GM18526 (cell line): ENCODE results near the gene FHAD1.

Experiments used
- POLR2A ChIP-seq: IDR thresholded peaks from 3 replicates; pipeline ENCODE4 v1.6.1; 2011; ENCODE audit not compliant: insufficient read length; ENCODE audit errors: extremely low read depth

The FHAD1 gene

DNA sequence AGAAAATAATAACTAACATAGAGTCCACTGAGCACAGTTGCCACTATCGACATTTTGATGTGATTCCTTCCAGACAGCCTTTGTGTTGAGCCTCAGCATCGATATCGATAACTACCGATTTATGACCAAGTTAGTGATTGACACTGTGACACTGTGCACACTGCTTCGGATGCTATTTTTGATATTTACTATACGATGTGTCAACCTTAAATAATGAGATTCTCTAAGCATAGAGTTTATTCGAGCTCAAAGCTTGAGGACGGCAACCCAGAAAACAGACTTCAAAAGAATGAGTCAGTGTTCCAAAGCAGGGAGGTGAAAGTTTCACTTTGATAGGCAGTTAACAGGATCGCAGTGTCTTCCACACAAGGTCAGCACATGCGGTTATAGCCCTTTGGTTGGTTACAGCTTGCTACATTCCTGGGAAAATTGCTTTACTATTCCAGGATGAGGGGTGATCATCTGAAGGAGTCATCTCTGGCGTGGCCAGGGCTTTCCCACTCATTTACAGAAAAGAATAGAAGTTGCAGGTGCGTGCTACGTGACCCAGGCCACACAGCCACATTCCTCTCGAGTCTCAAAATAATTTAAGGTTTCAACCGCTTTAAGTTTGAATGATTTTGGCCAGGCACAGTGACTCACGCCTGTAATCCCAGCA, 109.1 kb downstream of the FHAD1 start:
- TF ChIP-seq POLR2A, result no peak

DNA sequence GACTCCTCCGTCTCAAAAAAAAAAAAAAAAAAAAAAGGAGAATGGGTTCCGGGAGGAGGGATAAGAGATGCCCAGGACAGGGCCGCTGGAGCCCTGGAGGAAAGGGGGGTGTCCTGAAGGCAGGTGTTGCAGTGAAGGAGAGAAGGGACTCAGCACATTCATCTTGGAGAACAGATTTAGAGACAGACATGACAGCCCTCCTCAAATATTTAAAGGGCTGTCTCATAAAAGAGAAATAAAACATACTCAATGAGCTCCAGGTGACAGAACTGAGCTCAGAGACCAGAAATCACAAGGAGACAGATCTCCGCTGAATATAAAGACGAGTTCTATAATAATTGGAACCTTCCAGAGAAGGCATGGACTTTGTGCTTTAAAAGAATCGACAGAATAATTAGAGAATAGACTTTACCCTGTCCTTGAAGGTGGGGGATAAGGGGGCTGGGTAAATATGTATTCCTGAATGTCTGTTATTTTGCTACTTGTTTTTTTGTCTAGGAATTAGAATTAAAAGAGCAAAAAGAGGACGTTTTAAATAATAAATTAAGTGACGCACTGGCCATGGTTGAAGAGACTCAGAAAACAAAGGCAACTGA, 110.7 kb downstream of the FHAD1 start:
- TF ChIP-seq POLR2A, result no peak

DNA sequence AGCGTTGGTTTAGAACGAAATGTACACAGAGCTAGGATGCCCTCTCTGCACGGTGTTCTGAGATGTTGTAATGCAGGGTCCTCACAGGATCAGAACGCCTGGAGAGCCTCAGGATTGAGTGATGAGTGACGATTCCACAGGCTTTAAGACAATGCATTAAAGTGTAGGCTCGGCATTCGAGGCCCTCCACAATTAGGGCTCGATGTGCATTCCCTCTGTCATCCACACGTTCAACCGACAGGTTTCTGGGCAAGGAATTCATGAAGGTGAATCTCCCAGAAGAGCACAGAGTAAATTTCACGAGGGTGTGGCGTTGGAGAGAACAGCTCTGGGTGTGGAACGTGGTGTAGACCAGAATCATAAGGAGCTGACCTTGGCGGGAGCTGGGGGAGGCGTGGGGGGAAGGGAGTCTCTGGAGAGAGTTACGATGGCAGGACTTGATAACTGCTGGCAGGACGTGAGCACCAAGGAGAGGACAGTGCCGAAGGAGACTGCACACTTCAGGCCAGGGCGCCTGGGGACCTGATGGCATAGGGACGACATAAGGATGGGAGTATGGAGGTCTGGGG, 111.6 kb downstream of the FHAD1 start:
- TF ChIP-seq POLR2A, result no peak

DNA sequence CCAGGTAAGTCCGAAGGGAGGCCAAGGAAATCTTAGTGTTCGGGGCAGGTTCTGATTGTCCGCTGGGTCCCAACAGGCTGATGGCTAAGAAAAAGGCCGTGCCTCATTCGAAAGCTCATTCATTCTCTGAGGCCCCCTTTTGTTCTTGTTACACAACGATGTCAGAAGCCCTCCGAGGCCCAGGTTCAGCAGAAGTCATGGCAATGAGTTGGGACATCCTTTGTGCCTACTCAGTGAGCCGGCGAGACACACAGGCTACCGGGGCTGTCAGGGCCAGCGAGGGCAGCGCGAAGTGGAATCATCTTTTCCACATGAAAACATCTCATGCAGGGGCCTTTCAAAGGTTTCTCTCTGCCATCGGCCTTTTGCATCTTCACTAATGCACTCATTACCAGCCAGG, 113.7 kb downstream of the FHAD1 start:
- no peak for TF ChIP-seq POLR2A

DNA sequence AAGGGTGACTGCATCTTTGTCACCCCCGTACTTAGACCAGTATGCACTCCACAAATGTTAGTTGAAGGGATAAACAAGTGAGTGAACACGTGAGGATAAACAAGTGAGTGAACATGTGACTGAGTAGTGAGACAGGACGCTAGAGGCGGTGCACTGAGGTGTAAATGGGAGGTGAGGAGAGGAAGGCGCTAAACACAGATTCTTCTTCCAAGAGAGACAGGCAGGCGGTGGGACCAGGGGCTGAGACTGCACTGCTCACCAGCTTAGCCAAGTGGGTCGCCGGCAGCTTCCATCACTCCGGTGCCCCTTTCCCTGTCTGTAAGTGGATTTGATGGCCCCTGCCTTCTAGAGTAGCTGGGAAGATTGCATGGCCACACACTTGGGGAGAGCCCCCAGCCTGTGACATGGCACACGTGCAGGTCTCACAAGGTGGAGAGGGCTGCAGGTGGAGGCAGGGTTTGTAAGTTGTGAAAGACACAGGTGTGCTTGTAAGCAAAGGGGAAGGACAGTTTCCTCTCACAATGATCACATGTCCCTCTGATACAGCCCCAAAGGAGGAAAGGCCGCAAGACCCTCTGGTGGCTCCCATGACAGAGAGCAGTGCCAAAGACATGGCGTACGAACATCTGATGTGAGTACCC, 115.2 kb downstream of the FHAD1 start:
- no peak for TF ChIP-seq POLR2A

DNA sequence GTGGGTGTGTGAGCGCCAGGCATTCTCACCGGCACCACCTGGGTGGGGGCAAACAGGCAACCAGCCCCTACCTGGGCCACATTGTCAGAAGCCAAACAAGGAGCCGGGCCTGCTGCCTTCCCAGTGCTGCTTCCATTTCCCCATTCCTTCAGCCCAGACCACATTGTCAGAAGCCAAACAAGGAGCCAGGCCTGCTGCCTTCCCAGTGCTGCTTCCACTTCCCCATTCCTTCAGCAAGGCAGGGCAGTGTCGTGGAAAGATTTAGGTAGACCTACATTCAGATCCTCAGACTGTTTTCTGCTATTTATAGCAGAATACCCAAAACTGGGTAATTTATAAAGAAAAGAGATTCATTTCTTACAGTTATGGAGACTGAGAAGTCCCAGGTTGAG, 115.7 kb downstream of the FHAD1 start:
- TF ChIP-seq POLR2A, result no peak

DNA sequence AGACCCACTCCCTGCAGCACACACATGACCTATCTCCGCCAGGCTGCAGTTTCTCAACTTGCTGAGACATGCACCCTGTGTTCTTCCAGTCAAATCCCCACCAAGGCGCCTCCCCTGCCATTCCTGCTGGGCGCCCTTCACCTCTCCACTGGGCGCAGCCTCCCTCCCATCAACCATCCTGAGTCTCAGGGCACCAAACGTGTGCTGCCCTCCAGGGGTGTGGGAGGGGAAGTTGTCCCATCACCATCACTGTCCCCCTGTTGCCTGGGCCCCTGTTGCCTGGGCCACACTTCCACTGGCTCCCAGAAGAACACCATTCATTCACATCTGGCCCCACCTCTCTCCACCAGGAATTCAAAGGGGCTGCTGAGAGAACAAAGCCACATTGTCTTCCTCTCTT, 117.7 kb downstream of the FHAD1 start:
- TF ChIP-seq POLR2A, result no peak

DNA sequence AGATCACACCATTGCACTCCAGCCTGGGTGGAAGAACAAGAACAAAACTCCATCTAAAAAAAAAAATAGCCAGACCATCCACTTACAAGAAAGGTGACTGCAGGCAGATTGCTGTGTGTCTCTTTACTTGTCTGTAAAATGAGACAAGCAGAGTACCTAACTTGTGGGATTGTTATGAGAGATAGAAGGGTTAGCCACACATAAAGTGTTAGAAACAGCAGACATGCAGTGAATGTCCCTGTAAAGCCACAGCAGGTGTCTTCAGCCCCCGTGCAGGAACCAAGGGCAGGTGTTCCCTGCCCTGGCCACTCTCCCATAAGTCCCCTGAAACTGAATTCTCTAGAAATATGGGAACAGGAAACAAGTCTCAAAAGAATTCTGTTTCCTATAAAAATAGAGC, 121.9 kb downstream of the FHAD1 start:
- no peak for TF ChIP-seq POLR2A

DNA sequence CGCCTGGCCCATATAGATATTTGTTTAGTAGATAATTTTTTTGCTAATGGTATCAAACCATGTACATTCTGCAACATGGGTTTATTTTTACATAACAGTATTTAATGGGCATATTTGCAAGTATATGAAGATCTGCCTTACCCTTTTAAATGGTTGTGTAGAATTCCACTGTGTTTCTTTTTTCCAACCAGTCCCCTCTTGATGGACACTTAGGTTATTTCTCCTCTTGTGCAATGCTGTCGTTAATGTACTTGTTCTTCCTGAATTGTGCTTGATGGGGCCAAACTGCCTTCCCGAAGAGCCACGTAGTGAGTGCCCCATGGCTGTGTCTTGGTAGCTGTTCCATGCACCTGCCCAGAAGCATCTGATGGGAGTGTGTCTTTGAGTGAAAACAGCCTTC, 123.2 kb downstream of the FHAD1 start:
- no peak for TF ChIP-seq POLR2A

DNA sequence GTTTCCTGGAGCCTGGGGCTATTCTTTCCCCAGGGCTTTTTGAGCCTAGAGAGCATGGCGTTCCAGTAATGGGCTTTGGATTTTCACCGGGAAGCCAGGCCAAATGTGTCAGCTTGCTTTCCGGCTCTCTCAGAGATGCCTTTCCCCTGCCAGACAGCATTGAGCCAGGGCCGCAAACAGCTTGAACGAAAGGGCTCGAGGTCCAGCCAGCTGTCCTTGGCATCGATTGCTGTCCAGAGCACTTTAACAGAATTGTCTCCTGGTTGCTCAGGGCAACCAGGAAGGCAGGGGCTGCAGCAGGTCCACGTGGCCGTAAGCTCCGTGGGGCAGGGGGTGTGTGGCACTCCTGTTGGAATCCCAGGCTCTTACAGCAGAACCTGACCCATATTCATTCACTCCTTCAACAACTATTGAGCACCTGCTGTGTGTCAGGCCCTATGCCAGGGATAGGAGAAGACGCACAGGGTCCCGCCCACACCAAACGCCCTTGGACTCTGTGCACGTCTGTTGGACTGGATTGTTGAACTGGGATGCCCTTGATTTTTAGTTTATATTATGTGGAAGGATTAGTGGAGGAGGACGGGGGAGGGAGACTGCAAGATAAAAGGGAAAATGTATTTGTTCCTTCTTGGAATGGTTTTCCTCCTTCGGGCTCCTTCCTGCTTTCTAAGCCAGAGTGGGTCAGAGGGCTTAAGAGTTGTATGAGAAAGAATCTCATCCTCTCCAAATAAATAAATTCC, 123.9 kb downstream of the FHAD1 start:
- no peak for TF ChIP-seq POLR2A

DNA sequence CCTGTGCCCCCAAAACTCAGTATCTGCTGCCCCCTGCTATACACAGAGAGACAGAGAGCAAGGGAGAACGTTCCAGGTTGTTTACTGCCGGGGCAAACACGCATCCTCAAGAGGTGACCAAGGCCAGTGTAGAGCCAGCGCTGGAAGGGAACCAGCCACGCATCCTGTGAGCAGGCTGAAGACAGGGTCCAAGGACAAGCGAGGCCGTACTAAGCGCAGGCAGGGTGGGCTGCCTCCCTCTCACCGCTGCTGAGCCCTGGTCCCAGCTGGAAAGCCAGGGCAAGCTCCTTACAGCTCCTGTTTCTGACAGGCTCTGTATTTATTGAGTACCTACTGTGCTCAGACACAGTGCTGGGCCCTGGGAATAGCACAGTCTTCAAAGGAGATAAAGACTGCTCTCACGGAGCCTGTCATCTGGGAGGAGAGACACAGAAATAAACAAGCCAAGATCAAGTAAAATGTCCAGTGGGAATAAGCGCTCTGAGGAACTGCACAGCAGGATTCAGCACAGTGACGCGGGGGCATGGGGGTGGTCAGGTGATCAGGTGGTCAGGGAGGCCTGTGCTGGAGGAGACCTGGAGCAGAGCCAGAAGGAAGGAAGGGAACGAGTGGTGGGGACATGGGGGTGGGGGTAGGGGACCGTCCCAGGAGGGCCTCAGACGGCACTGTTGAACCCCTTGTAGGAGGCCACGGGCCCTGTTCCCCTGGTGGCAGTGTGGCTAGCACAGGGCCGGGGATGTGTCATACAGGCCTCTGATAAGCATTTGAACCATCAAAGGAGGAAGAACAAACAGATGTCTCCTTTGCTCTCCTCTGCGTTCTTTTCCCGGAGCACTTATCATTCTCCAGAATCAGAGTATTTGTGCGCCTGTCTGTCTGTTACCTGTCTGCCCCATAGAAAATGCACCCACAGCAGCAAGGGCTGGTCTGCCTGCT, 124.9 kb downstream of the FHAD1 start:
- no peak for TF ChIP-seq POLR2A

DNA sequence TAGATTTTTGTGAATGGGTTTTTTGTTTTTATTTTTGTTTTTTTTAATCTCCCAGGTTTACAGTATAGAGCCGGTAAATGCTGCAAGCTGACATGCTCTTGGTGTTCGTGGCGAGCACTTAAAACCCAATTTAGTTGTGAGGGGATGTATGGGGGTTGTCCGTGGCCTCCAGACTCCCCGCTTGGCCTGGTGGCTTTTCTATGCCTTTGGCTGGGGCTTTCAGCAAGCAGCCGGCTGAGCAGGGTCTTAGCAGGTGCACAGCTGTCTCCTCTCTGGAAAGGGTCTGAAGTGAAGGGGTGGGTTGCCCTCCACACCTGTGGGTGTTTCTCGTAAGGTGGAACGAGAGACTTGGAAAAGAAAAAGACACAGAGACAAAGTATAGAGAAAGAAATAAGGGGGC, 131.7 kb downstream of the FHAD1 start:
- no peak for TF ChIP-seq POLR2A

DNA sequence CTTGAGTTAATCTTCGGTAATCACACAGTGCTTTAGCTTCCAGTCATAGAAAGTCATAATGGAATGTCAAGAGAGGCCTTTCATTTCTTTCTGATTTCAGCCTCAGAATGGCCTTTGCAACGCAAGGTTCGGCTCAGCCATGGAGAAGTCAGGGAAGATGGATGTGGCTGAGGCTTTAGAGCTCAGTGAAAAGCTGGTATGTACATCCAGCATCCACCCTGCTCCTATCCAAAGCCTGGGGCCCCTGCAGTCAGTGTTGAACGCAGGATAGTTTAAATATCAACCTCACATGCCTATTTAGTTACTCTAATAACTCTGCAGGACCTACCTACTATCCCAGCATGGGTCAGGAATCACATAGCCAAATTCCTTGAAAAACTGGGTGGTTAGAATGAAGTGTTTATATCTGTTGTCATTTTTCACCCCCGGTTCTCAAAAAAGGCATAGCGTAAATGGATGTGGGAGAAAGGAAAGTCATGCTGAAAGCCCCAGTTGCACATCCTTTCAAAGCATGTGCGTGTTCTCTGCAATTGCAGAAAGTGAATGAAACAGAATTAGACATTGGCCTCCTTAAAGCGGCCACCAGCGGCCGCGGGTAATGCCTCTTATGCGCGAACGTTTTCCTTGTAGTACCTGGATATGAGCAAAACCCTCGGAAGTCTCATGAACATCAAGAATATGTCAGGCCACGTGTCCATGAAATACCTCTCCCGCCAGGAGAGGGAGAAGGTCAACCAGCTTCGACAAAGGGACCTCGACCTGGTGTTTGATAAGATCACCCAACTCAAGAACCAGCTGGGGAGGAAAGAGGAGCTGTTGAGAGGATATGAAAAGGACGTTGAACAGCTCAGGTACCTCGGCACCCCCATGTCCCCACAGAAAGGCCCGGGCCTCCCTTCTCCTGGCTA, 133.8 kb downstream of the FHAD1 start:
- TF ChIP-seq POLR2A, result no peak

DNA sequence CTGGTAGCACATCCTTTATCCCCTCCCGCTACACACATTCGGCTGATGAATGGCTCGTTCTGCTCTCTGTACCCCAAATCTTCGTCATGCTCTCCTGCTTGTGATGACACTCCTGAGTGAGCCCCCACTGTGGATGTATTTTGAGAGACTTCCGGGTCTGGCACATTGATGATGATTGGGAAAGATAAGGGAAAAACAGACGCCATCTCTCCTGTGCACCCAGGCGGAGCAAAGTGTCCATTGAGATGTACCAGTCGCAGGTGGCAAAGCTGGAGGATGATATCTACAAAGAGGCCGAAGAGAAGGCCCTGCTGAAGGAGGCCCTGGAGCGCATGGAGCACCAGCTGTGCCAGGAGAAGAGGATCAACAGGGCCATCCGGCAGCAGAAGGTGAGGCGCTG, 134.8 kb downstream of the FHAD1 start:
- no peak for TF ChIP-seq POLR2A
